Measurements from ENCODE around the gene CHAT. TPM values are rescaled to one million over a fixed set of nuclear protein-coding genes. Genes with fewer than 3 reads are reported as not detected.

Gene CHAT
- total RNA-seq, 1 experiment from 2014 or later: not detected

DNA sequence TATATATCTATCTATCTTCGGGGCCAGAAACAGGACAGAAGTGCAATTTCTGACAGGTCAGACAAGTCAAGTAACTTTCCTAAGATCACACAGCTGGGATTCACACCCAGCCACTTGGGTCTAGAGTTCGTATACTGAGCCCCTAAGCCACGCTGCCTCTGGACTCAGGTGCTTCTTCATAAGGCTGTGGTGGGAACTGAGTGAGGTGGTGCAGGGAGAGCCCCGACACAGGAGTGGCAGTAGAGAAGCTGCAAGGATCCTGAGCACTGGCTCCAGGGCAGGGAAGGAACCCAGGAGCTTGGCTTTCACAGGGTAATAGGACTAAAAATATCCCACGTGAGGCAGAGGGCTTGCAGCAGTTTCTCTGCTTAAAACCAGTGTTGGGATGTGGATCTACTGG is 99.4 kb downstream of the CHAT start:
- Histone ChIP-seq H3K9me3 (replicated peaks) (no peaks in the 10 kb centered on the region), H3K4me3 (no peak overlapping the region), H3K27ac (no peak overlapping the region), H3K4me1 (no peaks in the 10 kb centered on the region), H3K27me3 (no peaks in the 10 kb centered on the region), H3K36me3 (no peaks in the 10 kb centered on the region)
- no peak for DNase-seq

Other genes with a start within 250 kb of the CHAT start
- 15.0 and 17.8 TPM in 2 replicates for gene DRGX, start 217.9 kb upstream of the CHAT start, total RNA-seq (2014; rRNA removed; shearing (Covaris generic))
- 5.7 and 7.1 TPM in 2 replicates for gene ERCC6, start 74.9 kb upstream of the CHAT start, total RNA-seq (2014; rRNA removed; shearing (Covaris generic))
- not detected in 2 replicates for gene SLC18A3, start 3.7 kb upstream of the CHAT start, total RNA-seq (2014; rRNA removed; shearing (Covaris generic))
- not detected in 2 replicates for gene C10orf53, start 65.6 kb downstream of the CHAT start, total RNA-seq (2014; rRNA removed; shearing (Covaris generic))
- 2.4 and 2.8 TPM in 2 replicates for gene OGDHL, start 148.3 kb downstream of the CHAT start, total RNA-seq (2014; rRNA removed; shearing (Covaris generic))

Measured in SJCRH30 (cell line).